SH-SY5Y (cell line): ENCODE data around the gene LRIT2.
A peak's percentile ranks its signal among the peaks of the same experiment; 100 is the strongest.

Experiments
- GATA2 ChIP-seq: IDR thresholded peaks from 2 replicates; pipeline ENCODE4 v1.6.1; 2011; ENCODE audit warnings: mild to moderate bottlenecking, low read depth, low read length
- GATA3 ChIP-seq: IDR thresholded peaks from 2 replicates; pipeline ENCODE4 v1.6.1; 2011; ENCODE audit warnings: low read depth, mild to moderate bottlenecking, low read length, moderate library complexity

Gene LRIT2

GRCh38 chr10:84204610-84205009 is 20.7 kb downstream of the LRIT2 start:
- TF ChIP-seq GATA3 = no peak
- no peak for TF ChIP-seq GATA2

DNA sequence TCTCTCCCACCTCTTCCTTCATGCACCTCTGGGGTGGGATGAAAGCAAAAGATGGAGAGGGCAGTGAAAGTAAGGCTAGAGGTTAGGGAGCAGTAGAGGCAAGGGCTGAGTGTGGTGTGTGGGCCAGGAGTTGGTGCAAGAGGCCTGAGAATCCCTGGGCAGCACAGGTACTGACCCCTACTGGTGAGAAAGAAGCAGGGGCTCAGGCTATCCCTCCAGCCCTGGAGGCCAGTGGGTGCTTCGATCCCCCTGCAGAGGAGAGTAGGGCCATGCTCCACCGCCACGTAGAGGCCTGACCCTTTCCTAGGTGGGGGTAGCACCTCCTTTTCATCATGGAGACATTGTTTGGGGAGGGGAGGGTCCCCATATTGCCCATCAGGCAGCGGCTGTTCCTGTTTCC is 21.2 kb downstream of the LRIT2 start:
- TF ChIP-seq GATA3 (no peak), GATA2 (no peak)

- TF ChIP-seq GATA2 = no peak
- TF ChIP-seq GATA3 = no peak
Observed at GRCh38 chr10:84202349-84202748, 23.0 kb downstream of the LRIT2 start.

DNA sequence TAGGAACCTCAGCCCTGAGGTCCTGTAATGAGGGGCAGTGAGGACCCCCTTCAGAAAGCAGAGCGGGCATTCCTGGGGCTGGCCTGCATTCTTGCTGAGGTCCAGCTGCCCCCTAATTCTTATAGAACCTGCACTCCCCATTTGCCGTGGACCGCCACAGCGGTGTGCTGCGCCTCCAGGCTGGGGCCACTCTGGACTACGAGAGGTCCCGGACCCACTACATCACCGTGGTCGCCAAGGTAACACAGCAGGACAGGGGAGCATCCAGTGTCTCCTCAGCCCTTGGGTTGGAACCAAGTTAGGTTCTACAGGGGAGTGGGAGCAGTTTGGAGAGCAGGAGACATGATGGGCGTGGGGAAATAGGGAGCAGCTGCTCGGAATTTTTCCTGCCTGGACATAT is 23.7 kb downstream of the LRIT2 start:
- TF ChIP-seq GATA2 = no peak
- TF ChIP-seq GATA3 = no peak

- no peak for TF ChIP-seq GATA3
- TF ChIP-seq GATA2 = no peak
Observed at GRCh38 chr10:84201244-84201606, 24.1 kb downstream of the LRIT2 start.

GRCh38 chr10:84200537-84201243 is 24.7 kb downstream of the LRIT2 start:
- TF ChIP-seq GATA2 (no peak), GATA3 (no peak)

DNA sequence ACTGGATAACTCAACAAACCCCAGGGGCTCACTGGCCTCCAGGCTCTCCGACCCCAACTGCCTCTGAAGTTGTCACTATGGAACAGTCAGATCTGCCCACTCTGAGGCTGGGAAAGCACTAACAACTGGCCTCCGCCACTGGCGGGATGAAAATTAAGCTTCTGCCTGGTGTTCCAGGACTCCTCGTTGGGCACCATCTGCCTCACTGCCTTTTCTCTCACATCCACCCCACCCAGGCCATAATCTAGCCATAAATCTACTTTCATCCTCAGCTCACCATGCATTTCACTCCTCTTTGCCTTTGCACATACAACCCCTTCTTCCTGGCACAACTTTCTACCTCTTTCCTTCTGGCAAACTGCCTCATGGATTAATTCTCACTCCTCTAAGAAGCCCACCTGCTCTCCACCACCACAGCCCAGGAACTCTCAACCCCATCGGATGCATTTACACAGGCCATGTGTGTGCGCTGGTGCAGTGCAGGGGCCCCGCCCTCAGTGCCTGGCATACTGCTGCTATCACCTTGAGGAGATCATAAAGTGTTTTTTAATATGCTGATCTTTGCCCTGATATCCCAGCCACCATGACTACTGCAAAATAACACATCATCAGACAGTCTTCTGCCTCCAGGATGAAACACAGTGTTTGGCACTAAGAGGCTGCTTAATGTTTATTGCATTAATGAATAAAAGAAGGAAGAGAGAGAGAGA is 27.0 kb downstream of the LRIT2 start:
- TF ChIP-seq GATA3 = no peak
- no peak for TF ChIP-seq GATA2

DNA sequence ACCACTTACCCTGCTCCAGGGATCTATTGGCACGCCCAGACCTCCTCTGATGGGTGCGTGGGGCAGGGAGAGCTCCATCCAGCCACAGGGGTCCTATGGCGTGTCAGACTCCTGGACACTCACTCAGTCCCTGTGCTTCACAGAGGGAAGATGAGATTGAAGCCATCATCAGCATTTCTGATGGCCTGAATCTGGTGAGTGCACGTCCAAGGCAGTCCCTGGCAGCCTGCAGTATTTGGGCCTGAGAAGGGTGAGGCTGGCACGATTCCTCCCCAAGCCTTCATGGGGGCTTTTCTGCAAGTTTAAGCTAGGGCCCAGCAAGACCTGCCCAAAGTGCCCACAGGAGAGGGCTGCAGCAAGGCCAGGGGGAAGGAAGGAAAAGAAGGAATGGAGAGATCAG is 27.7 kb downstream of the LRIT2 start:
- TF ChIP-seq GATA2 (no peak), GATA3 (no peak)

- no peak for TF ChIP-seq GATA3
- no peak for TF ChIP-seq GATA2
Observed at GRCh38 chr10:84196941-84197340, 28.4 kb downstream of the LRIT2 start.

- TF ChIP-seq GATA2 = peak; percentile 36
- no peak for TF ChIP-seq GATA3
Observed at GRCh38 chr10:84196083-84196482, 29.3 kb downstream of the LRIT2 start.

- TF ChIP-seq GATA2 = no peak
- TF ChIP-seq GATA3 = no peak
Observed at GRCh38 chr10:84195044-84195830, 30.1 kb downstream of the LRIT2 start.

- TF ChIP-seq GATA2 (no peak), GATA3 (no peak)
Observed at GRCh38 chr10:84194424-84195043, 30.8 kb downstream of the LRIT2 start, which contains the start of gene CDHR1. CDHR1 (plus strand) TSS chr10:84194537; CDS start chr10:84194761, 224 bp downstream.

DNA sequence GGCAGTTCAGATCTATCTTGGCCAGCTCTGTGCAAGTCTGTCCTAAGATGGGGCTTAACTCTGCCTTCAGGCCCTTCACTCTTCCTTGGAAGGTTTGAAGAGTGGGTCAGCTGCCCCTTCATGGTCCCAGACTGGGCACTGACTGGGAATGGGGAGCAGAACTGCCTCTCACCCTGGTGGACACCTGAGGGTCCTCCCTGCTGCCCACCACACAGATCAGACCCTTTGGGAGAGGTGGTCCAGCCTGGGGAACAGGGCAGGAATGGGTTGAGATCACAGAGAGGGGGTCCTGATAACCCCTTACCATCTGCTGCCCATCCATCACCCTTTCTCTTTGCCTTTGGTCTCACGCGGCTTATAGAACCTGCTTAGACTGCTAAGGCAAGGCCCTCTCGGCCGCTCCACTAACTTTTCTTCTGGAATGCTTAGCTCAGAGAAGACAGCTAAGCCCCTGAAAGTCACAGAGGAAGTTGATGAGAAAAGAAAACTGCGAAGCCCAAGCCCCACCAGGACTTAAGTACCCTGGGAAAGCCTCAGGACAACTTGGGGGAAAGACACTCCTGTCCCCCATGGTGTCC is 31.4 kb downstream of the LRIT2 start:
- TF ChIP-seq GATA2 = no peak
- TF ChIP-seq GATA3 = no peak

DNA sequence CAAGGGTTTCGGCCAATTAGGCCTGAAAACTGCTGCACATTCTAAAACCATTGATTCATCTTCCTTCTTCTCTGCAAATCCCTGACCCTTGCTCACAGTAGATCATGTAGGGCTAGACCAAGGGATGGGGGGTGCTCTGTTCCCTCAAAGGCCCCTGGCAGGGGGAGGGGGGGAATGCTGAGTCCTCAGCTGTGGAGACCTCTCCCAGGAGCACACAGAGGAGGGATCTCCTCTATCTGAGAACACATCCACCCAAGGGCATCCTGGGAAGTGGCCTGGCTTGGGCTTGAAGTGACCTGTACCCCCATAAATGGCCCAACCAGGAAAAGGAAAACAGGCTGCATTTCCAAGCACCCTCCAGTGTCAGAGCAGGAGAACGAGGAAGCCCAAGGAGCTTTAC is 32.0 kb downstream of the LRIT2 start:
- TF ChIP-seq GATA3 = no peak
- TF ChIP-seq GATA2 = no peak
